Calu3 (cell line): ENCODE results near the gene HNF4A. TPM values are rescaled to one million over a fixed set of nuclear protein-coding genes. Genes with fewer than 3 reads are reported as not detected.
A peak's percentile ranks its signal among the peaks of the same experiment; 100 is the strongest.

Experiments
- BruUV-seq: library from RNA; stranded (reverse); fragments of 400-500 nt; replicated peaks from 2 replicates; lab custom pipeline; 2021; lab: Mats Ljungman, UMichigan
- CTCF ChIA-PET: fragments of 300-600 bp; sonication (Branson Sonifier 250); formaldehyde crosslinking; loops from one replicate; lab custom pipeline; 2022; ENCODE audit warnings: antibody characterized with exemption; lab: Charles Lee
- DNase-seq: peaks from one replicate; pipeline ENCODE4 v3.0.0; 2022
- H3K27ac Mint-ChIP-seq: one replicate; pipeline ENCODE4 v1.8.0; 2022; ENCODE audit warnings: mixed read lengths; ENCODE audit not compliant: unreplicated experiment
- H3K27me3 Mint-ChIP-seq: one replicate; pipeline ENCODE4 v1.8.0; 2022; ENCODE audit warnings: mixed read lengths; ENCODE audit not compliant: unreplicated experiment
- H3K36me3 Mint-ChIP-seq: one replicate; pipeline ENCODE4 v1.8.0; 2022; ENCODE audit warnings: mild to moderate bottlenecking, moderate library complexity, mixed read lengths; ENCODE audit not compliant: insufficient read depth, unreplicated experiment
- H3K4me1 Mint-ChIP-seq: one replicate; pipeline ENCODE4 v1.8.0; 2022; ENCODE audit warnings: mild to moderate bottlenecking, low read depth, mixed read lengths; ENCODE audit not compliant: unreplicated experiment
- H3K4me3 Mint-ChIP-seq: one replicate; pipeline ENCODE4 v1.8.0; 2022; ENCODE audit warnings: mild to moderate bottlenecking, low read depth, moderate library complexity, mixed read lengths; ENCODE audit not compliant: unreplicated experiment
- H3K9me3 Mint-ChIP-seq: one replicate; pipeline ENCODE4 v1.8.0; 2022; ENCODE audit warnings: low read depth, mixed read lengths; ENCODE audit not compliant: unreplicated experiment
- intact Hi-C: fragments of 100-400 bp; cut with micrococcal nuclease; formaldehyde crosslinking; loops from one replicate; pipeline ENCODE4 v1.10.0; 2022; ENCODE audit not compliant: unreplicated experiment
- total RNA-seq: library from RNA; stranded (reverse); gene quantifications from 2 replicates; pipeline ENCODE4 v1.2.3, GENCODE V29; 2022
- TF ChIP-seq, protein P1 (sequence below): fragments of 200-600 bp; IDR thresholded peaks from one replicate; pipeline ENCODE4 v1.8.0; 2022; ENCODE audit warnings: antibody characterized with exemption; ENCODE audit not compliant: unreplicated experiment

Gene HNF4A
- total RNA-seq, 1 experiment from 2014 or later, result 27.7 TPM

DNA sequence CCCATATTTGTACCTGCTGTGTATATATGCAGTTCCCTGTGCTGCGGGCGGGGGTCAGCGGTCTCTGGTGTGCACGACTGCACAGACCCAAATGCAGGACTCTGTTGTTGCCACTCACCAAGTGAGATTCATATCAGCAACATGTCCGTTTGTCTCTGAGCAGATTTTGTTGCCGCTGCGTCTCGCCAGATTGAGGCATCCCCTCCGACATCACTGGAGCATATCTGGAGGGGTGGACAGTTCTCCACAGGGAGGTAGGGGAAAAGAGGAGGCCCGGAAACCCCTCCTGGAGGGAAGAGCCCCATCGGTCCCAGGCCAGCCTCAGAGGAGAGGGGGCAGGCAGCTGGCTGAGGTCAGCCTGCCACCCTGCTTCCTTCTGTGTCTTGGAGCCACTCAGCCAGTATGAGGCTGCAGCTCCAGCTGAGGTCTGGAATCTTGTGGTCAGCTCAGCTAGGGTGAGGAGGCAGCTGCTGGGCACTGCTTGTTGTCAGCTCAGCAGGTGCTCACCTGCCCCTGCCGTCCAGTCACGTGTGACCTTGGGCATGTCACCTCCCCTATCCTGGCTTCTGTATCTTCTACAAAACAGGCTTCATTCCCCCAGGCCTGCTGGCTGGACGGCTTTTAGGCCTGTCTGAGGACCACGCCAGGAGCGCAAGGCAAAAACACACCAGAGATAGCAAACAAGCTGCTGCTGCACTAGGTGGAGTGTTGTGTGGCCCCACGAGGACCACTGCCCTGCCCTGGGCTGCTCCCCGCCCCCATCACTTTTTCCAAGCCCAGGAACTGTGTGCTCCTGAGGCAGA, 47.1 kb downstream of the HNF4A start:
- peaks cover 4% of the 10 kb centered on the region for H3K9me3 Mint-ChIP-seq
- BruUV-seq, result no TSS peak
- CTCF ChIA-PET, result interaction anchor here (0.6 kb wide), 1 partner anchor 16 kb away, joined by 8 read pairs; no protein-coding TSS in a partner anchor
- no peak for DNase-seq
- H3K4me1 Mint-ChIP-seq, result peaks cover 69% of the 10 kb centered on the region
- no peak overlapping the region for H3K4me3 Mint-ChIP-seq
- peaks cover 8% of the 10 kb centered on the region for H3K36me3 Mint-ChIP-seq
- H3K27me3 Mint-ChIP-seq, result no peaks in the 10 kb centered on the region
- no peak overlapping the region for H3K27ac Mint-ChIP-seq
- TF ChIP-seq, protein P1, sequence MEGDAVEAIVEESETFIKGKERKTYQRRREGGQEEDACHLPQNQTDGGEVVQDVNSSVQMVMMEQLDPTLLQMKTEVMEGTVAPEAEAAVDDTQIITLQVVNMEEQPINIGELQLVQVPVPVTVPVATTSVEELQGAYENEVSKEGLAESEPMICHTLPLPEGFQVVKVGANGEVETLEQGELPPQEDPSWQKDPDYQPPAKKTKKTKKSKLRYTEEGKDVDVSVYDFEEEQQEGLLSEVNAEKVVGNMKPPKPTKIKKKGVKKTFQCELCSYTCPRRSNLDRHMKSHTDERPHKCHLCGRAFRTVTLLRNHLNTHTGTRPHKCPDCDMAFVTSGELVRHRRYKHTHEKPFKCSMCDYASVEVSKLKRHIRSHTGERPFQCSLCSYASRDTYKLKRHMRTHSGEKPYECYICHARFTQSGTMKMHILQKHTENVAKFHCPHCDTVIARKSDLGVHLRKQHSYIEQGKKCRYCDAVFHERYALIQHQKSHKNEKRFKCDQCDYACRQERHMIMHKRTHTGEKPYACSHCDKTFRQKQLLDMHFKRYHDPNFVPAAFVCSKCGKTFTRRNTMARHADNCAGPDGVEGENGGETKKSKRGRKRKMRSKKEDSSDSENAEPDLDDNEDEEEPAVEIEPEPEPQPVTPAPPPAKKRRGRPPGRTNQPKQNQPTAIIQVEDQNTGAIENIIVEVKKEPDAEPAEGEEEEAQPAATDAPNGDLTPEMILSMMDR, result no peak
- intact Hi-C loops, result no loop called here

DNA sequence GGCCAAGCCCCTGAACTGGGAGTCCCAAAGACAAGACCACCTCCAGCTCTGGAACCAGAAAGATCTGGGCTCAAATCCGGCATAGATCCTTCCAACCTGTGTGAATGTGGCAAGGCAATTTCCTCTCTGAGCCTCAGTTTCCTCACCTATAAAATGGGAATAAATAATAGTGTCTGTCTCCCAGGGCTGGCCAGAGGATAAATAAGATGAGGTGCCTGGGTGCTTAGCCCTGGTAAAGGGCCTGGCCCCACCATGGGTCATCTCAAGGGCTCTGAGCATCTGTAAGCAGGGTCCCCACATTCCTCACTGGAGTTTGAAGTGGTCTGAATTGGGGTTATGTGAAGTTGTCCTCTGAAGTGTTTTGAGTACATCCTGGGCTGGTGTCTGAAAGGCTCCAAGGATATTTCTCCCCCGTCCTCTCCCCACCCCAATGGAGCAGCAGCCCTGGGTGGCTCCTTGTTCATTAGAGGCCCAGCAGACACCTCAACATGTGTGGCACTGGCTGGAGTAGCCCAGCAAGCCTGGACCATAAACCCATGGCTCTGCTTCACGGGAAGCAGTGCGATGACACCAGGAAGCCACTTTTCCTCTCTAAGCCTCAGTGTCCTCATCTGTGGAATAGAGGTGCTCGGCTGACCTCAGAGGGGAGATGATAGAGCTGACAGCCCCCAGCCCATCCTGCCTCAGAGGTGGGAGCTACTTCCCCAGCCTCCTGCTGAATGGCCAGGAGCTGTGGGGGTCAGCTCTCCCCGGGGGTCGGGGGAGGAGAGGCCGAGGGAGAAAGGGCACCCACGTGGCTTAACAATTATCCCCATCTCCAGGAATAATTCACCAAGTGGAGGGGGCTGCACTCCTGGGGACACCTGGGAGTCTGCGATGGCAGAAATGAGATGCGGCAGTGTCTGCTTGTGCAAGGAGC, 48.0 kb downstream of the HNF4A start:
- DNase-seq, result no peak
- TF ChIP-seq, protein P1, result no peak
- CTCF ChIA-PET, result no interaction called here
- Mint-ChIP-seq H3K4me1 (peaks cover 68% of the 10 kb centered on the region), H3K9me3 (peaks cover 4% of the 10 kb centered on the region), H3K27me3 (no peaks in the 10 kb centered on the region), H3K27ac (no peak overlapping the region), H3K36me3 (peaks cover 9% of the 10 kb centered on the region), H3K4me3 (no peak overlapping the region)
- intact Hi-C loops, result no loop called here
- BruUV-seq, result no TSS peak

DNA sequence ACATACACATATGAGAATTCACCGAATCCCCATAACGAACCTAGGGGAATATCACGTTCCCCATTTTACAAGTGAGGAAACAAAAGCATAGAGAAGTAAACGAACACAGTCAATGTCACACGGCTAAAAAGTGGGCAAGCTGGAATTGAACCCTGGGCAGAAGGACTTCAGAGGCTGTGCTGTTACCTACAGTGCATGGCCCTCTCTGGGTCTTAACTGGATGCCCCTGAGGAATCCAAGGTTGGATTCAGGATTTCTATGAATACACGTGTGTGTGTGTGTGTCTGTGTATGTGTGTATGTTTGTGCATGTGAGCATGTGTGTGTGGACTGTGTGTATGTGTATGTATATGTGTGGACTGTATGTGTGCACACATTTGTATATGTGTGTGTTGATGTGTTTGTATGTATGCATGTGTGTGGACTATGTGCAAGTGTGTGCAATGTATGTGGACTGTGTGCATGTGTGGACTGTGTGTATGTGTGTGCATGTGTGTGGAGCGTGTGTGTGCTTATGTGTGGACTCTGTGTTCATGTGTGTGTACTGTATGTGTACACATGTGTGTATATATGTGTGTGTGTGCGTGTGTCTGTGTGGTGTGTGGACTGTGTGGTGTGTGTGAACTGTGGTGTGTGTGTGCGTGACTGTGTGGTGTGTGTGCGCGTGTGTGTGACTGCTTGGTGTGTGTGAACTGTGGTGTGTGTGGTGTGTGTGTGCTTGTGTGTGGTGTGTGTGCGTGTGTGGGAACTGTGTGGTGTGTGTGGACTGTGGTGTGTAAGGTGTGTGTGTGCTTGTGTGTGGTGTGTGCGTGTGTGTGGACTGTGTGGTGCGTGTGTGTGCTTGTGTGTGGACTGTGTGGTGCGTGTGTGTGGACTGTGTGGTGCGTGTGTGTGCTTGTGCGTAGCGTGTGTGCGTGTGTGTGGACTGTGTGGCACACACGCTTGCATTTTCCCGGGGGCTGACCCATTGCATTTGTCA, 49.0 kb downstream of the HNF4A start:
- peaks cover 66% of the 10 kb centered on the region for H3K4me1 Mint-ChIP-seq
- peak overlapping the region; percentile 34 for H3K27ac Mint-ChIP-seq
- TF ChIP-seq, protein P1, result no peak
- intact Hi-C loops, result no loop called here
- H3K36me3 Mint-ChIP-seq, result peaks cover 15% of the 10 kb centered on the region
- CTCF ChIA-PET, result no interaction called here
- no peaks in the 10 kb centered on the region for H3K27me3 Mint-ChIP-seq
- H3K4me3 Mint-ChIP-seq, result no peak overlapping the region
- no TSS peak for BruUV-seq
- no peak for DNase-seq
- H3K9me3 Mint-ChIP-seq, result peaks cover 4% of the 10 kb centered on the region
